GM13977 (cell line): ENCODE measurements around the gene BTN2A1.
"Not testable (repeated sequence)": the region's sequence is repeated elsewhere in the genome, so short reads cannot be mapped to it uniquely, and the experiment has no call there.

Experiments
- DNase-seq: peaks from one replicate; pipeline ENCODE4 v3.0.0; 2012; ENCODE audit warnings: low spot score
- CTCF ChIP-seq: IDR thresholded peaks from 2 replicates; pipeline ENCODE4 v1.5.1; 2012; ENCODE audit warnings: mild to moderate bottlenecking, control low read depth; ENCODE audit not compliant: insufficient read depth; ENCODE audit errors: extremely low read depth, missing control alignments
- in situ Hi-C: fragments of 300-500 bp; cut with MboI; formaldehyde crosslinking; loops from one replicate; pipeline ENCODE4 v1.12.0; 2022; ENCODE audit warnings: low sequenced_read_pairs, low pct_unique_long_range_greater_than_20kb, mixed read lengths, inconsistent platforms; ENCODE audit not compliant: unreplicated experiment

BTN2A1 gene

GRCh38 chr6:26455357-26455970 lies 2.3 kb upstream of the BTN2A1 start:
- in situ Hi-C loops = no loop called here
- no peak for TF ChIP-seq CTCF
- no peak for DNase-seq

GRCh38 chr6:26457264-26457805 lies 420 bp upstream of the BTN2A1 start:
- in situ Hi-C loops = no loop called here
- TF ChIP-seq CTCF = no peak
- no peak for DNase-seq

GRCh38 chr6:26459023-26459810 lies 1.5 kb downstream of the BTN2A1 start:
- no peak for DNase-seq
- TF ChIP-seq CTCF = no peak
- in situ Hi-C loops = no loop called here

GRCh38 chr6:26461353-26461752 lies 3.6 kb downstream of the BTN2A1 start:
- DNase-seq, in situ Hi-C loops: not testable (repeated sequence)

GRCh38 chr6:26464014-26464413 lies 6.3 kb downstream of the BTN2A1 start:
- no peak for TF ChIP-seq CTCF
- in situ Hi-C loops = no loop called here
- DNase-seq = no peak

- TF ChIP-seq CTCF = no peak
- in situ Hi-C loops = no loop called here
These were observed 6.8 kb downstream of the BTN2A1 start for GRCh38 chr6:26464416-26465131.

More at GRCh38 chr6:26464416-26465131, 6.8 kb downstream of the BTN2A1 start:
- no peak for DNase-seq
